Stimulated activated CD8-positive, alpha-beta memory T cell treated with anti-CD3 and anti-CD28 coated beads, Interleukin-4, amount 100 ng/mL, for 48 hours (primary cell): Measurements from ENCODE around the gene SLC5A12.

Experiments
- DNase-seq: peaks from one replicate; pipeline ENCODE4 v3.0.0-alpha.2; 2020

The SLC5A12 gene

DNA sequence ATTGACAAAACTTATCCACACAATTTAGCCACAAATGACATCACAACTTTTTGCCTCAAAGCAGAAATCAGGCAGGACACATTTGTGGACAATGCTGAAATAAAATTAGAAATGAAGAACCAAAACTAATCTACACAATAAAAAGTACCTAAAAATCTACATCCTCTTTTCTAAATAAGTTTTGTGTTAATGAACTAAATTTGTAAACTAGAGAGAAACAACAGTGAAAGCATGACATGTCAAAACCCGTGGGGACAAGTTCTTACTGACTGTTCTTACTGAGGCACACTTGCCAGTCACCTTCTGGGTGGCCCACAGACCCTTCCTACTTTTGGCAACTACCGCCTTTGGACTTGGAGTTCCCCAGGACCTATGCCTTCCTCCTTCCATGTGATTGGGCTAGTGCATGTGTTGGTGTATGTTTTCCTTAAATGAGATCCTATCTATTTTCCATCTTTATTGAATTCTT is 89.1 kb downstream of the SLC5A12 start:
- DNase-seq: no peak

DNA sequence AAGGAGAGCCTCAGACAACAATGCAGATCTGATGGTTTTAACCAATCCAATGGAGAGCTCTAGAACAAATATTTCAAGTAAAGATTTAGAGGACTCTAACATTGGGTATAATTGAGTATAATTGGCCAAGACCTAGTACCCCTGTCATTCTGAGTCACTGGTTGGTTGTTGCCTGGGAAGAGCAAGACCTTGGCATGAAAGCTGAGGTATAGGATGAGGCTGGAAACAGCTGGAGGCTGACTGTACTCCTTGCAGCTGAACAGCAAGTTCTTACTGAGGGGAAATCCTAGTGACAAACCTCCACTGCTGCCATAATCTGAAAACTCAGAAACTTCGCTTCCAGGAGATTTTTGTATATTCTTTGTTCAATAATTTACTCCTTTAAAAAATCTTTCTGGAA is 95.5 kb downstream of the SLC5A12 start:
- DNase-seq: no peak

DNA sequence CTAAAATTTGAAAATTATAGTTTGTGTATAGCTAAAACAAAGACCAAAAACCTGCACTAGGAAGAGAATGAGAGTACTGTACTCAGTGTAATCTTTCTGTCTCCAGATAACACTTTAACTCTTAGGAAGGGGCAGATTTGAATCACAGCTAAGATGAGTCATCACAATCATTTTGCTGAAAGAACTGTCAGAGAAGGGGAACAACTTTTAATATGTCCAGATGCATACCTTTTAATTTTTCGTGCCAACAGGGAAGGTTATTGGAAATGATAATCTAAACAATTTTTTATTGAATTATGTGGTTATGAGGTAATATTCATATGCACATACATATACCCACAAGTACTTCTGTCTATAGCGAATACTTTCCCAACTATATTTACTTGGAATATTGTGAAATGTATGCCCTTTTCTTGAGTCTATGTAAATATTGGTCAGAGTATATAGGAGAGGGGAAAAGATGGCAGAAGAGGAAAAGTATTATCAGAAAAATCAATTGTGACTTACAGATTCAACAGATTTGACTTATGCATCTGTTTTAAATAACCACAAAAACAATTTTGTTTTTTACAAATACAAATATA is 98.7 kb downstream of the SLC5A12 start:
- no peak for DNase-seq

DNA sequence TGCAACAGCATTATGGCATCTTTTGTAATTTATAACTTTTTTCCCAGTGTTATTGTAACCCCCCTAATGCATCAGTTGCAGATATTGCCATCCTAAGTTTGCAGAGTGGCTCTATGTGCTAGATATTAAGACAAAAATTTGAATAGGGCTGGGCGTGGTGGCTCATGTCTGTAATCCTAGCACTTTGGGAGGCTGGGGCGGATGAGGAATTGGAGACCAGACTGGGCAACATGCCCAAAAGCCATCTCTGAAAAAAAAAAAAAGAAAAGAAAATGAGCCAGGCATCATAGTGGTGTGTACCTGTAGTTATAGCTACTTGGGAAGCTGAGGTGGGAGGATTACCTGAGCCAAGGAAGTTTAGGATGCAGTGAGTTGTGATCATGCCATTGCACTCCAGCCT is 99.7 kb downstream of the SLC5A12 start:
- DNase-seq: no peak

DNA sequence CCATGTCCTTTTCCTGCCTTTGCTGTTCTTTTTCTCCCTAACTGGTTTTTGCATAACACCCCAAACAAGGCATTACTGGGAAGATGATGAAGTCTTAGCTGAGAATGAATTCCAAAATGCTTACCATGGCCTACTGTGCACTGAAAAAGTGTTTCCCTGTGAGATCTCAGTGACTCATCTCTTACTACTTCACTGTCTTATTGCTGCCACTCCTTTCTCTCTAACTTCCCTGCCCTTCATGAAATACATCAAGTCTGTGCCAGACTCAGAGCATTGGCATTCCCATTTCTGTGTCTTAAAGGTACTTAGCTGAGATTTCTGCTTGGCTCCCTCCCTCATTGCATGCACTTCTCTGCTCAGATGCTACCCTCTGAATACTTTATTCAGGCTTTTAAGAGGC is 100.7 kb downstream of the SLC5A12 start:
- DNase-seq: no peak

DNA sequence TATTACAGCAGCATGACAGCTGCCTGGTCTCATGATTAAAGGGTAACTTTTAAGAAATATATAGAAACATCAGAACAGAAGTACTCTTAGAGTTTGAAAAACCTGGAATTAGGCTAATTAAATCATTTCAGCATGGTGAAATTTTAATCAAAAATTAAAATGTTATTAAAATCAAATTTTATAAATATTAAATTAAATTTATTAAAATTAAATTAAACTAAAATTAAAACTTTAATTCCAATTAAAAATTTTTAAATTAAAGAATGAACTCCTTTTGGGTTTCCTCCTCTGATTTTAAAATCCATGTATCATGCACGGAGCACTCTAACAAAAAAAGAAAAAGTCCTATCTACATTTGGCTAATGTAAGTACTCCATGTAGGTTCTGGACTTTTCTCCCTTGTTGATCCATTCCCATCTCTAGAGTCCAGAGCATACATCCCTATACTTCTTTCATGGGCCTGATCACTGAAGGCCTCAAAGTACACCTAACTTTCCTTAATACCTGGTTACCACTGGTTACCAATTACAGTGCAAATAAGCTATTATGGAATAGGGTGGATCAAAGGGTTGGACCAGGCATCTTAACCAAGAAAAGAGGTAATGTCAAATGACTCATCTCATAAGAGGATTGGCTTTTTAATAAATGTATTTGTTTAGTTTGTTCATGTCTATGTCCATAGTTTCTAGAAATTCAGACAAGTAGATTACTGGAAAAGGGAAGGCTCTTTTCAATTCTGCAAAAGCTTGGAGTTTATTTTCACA is 101.4 kb downstream of the SLC5A12 start:
- DNase-seq: no peak

DNA sequence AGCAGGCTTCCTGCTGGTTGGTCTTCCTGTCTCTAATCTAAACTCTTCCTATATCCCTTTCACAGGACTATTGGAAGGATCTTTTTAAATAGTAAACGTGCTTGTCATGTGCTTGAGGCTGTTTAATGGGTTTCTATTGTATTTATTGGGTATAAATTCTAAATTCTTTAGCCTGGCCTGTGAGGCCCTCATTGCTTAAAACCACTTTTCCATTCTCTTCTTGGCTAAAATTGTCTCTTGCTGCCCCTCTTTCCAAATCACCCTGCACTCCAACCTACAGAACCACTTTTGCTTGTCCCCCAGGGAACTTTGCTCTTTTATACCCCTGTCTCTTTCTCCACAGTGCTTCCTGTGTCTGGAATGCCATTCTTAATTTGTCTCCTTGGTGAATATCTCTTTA is 103.4 kb downstream of the SLC5A12 start:
- no peak for DNase-seq
